Measurements from ENCODE around the gene ADCY5.

Gene ADCY5

GRCh38 chr3:123287051-123287961 is 161.6 kb downstream of the ADCY5 start:
- Histone ChIP-seq H3K4me1 (ENCODE audit: control insufficient read depth, insufficient read depth, low read length) (no peaks in the 10 kb centered on the region), H3K27ac (ENCODE audit: low read depth, low read length) (no peak overlapping the region), H3K36me3 (ENCODE audit: control insufficient read depth, insufficient read depth, low read length) (peaks cover 14% of the 10 kb centered on the region)

GRCh38 chr3:123286308-123287023 is 162.4 kb downstream of the ADCY5 start:
- no peak overlapping the region for H3K27ac ChIP-seq (ENCODE audit: low read depth, low read length)
- peaks cover 14% of the 10 kb centered on the region for H3K36me3 ChIP-seq (ENCODE audit: control insufficient read depth, insufficient read depth, low read length)
- no peaks in the 10 kb centered on the region for H3K4me1 ChIP-seq (ENCODE audit: control insufficient read depth, insufficient read depth, low read length)
- no peak overlapping the region for H3K9ac ChIP-seq (ENCODE audit: low read length)
- no peak overlapping the region for H3K4me3 ChIP-seq (ENCODE audit: low read length)
- H3K27me3 ChIP-seq (ENCODE audit: control insufficient read depth, insufficient read depth, low read length), result no peaks in the 10 kb centered on the region

More at GRCh38 chr3:123287051-123287961, 161.6 kb downstream of the ADCY5 start:
- Histone ChIP-seq H3K9ac (ENCODE audit: low read length) (no peak overlapping the region), H3K4me3 (ENCODE audit: low read length) (no peak overlapping the region), H3K27me3 (ENCODE audit: control insufficient read depth, insufficient read depth, low read length) (no peaks in the 10 kb centered on the region)

GRCh38 chr3:123285931-123286307 is 163.0 kb downstream of the ADCY5 start:
- Histone ChIP-seq H3K9ac (ENCODE audit: low read length) (no peak overlapping the region), H3K27me3 (ENCODE audit: control insufficient read depth, insufficient read depth, low read length) (no peaks in the 10 kb centered on the region), H3K27ac (ENCODE audit: low read depth, low read length) (no peak overlapping the region), H3K36me3 (ENCODE audit: control insufficient read depth, insufficient read depth, low read length) (peaks cover 14% of the 10 kb centered on the region), H3K4me1 (ENCODE audit: control insufficient read depth, insufficient read depth, low read length) (no peaks in the 10 kb centered on the region), H3K4me3 (ENCODE audit: low read length) (no peak overlapping the region)

- peaks cover 14% of the 10 kb centered on the region for H3K36me3 ChIP-seq (ENCODE audit: control insufficient read depth, insufficient read depth, low read length)
These were observed 163.4 kb downstream of the ADCY5 start for GRCh38 chr3:123285479-123285878.

GRCh38 chr3:123285066-123285465 is 163.8 kb downstream of the ADCY5 start:
- H3K4me3 ChIP-seq (ENCODE audit: low read length), result no peak overlapping the region
- peaks cover 11% of the 10 kb centered on the region for H3K36me3 ChIP-seq (ENCODE audit: control insufficient read depth, insufficient read depth, low read length)
- no peak overlapping the region for H3K27ac ChIP-seq (ENCODE audit: low read depth, low read length)
- no peaks in the 10 kb centered on the region for H3K27me3 ChIP-seq (ENCODE audit: control insufficient read depth, insufficient read depth, low read length)
- no peak overlapping the region for H3K9ac ChIP-seq (ENCODE audit: low read length)
- no peaks in the 10 kb centered on the region for H3K4me1 ChIP-seq (ENCODE audit: control insufficient read depth, insufficient read depth, low read length)

More at GRCh38 chr3:123285479-123285878, 163.4 kb downstream of the ADCY5 start:
- Histone ChIP-seq H3K27me3 (ENCODE audit: control insufficient read depth, insufficient read depth, low read length) (no peaks in the 10 kb centered on the region), H3K27ac (ENCODE audit: low read depth, low read length) (no peak overlapping the region), H3K4me3 (ENCODE audit: low read length) (no peak overlapping the region), H3K9ac (ENCODE audit: low read length) (no peak overlapping the region), H3K4me1 (ENCODE audit: control insufficient read depth, insufficient read depth, low read length) (no peaks in the 10 kb centered on the region)

GRCh38 chr3:123284399-123285010 is 164.4 kb downstream of the ADCY5 start:
- no peaks in the 10 kb centered on the region for H3K27me3 ChIP-seq (ENCODE audit: control insufficient read depth, insufficient read depth, low read length)
- peaks cover 10% of the 10 kb centered on the region for H3K36me3 ChIP-seq (ENCODE audit: control insufficient read depth, insufficient read depth, low read length)

GRCh38 chr3:123283657-123284398 is 165.1 kb downstream of the ADCY5 start:
- H3K4me3 ChIP-seq (ENCODE audit: low read length), result no peak overlapping the region
- H3K4me1 ChIP-seq (ENCODE audit: control insufficient read depth, insufficient read depth, low read length), result no peaks in the 10 kb centered on the region
- H3K27me3 ChIP-seq (ENCODE audit: control insufficient read depth, insufficient read depth, low read length), result no peaks in the 10 kb centered on the region
- peaks cover 10% of the 10 kb centered on the region for H3K36me3 ChIP-seq (ENCODE audit: control insufficient read depth, insufficient read depth, low read length)
- no peak overlapping the region for H3K9ac ChIP-seq (ENCODE audit: low read length)
- H3K27ac ChIP-seq (ENCODE audit: low read depth, low read length), result no peak overlapping the region

More at GRCh38 chr3:123284399-123285010, 164.4 kb downstream of the ADCY5 start:
- Histone ChIP-seq H3K4me3 (ENCODE audit: low read length) (no peak overlapping the region), H3K4me1 (ENCODE audit: control insufficient read depth, insufficient read depth, low read length) (no peaks in the 10 kb centered on the region), H3K27ac (ENCODE audit: low read depth, low read length) (no peak overlapping the region), H3K9ac (ENCODE audit: low read length) (no peak overlapping the region)

GRCh38 chr3:123283074-123283473 is 165.8 kb downstream of the ADCY5 start:
- Histone ChIP-seq H3K27ac (ENCODE audit: low read depth, low read length) (no peak overlapping the region), H3K36me3 (ENCODE audit: control insufficient read depth, insufficient read depth, low read length) (peaks cover 10% of the 10 kb centered on the region), H3K27me3 (ENCODE audit: control insufficient read depth, insufficient read depth, low read length) (no peaks in the 10 kb centered on the region), H3K4me1 (ENCODE audit: control insufficient read depth, insufficient read depth, low read length) (no peaks in the 10 kb centered on the region), H3K9ac (ENCODE audit: low read length) (no peak overlapping the region), H3K4me3 (ENCODE audit: low read length) (no peak overlapping the region)

GRCh38 chr3:123282461-123282860 is 166.4 kb downstream of the ADCY5 start:
- Histone ChIP-seq H3K27me3 (ENCODE audit: control insufficient read depth, insufficient read depth, low read length) (no peaks in the 10 kb centered on the region), H3K4me1 (ENCODE audit: control insufficient read depth, insufficient read depth, low read length) (no peaks in the 10 kb centered on the region), H3K4me3 (ENCODE audit: low read length) (no peak overlapping the region), H3K9ac (ENCODE audit: low read length) (no peak overlapping the region), H3K27ac (ENCODE audit: low read depth, low read length) (no peak overlapping the region), H3K36me3 (ENCODE audit: control insufficient read depth, insufficient read depth, low read length) (peaks cover 10% of the 10 kb centered on the region)

GRCh38 chr3:123281929-123282328 is 167.0 kb downstream of the ADCY5 start:
- Histone ChIP-seq H3K4me1 (ENCODE audit: control insufficient read depth, insufficient read depth, low read length) (no peaks in the 10 kb centered on the region), H3K27ac (ENCODE audit: low read depth, low read length) (no peak overlapping the region), H3K27me3 (ENCODE audit: control insufficient read depth, insufficient read depth, low read length) (no peaks in the 10 kb centered on the region), H3K36me3 (ENCODE audit: control insufficient read depth, insufficient read depth, low read length) (peaks cover 10% of the 10 kb centered on the region), H3K4me3 (ENCODE audit: low read length) (no peak overlapping the region), H3K9ac (ENCODE audit: low read length) (no peak overlapping the region)

- Histone ChIP-seq H3K36me3 (ENCODE audit: control insufficient read depth, insufficient read depth, low read length) (peaks cover 10% of the 10 kb centered on the region), H3K9ac (ENCODE audit: low read length) (no peak overlapping the region), H3K27me3 (ENCODE audit: control insufficient read depth, insufficient read depth, low read length) (no peaks in the 10 kb centered on the region), H3K4me3 (ENCODE audit: low read length) (no peak overlapping the region), H3K4me1 (ENCODE audit: control insufficient read depth, insufficient read depth, low read length) (no peaks in the 10 kb centered on the region), H3K27ac (ENCODE audit: low read depth, low read length) (no peak overlapping the region)
These were observed 167.5 kb downstream of the ADCY5 start for GRCh38 chr3:123281406-123281805.

GRCh38 chr3:123279121-123279520 is 169.8 kb downstream of the ADCY5 start:
- peaks cover 2% of the 10 kb centered on the region for H3K36me3 ChIP-seq (ENCODE audit: control insufficient read depth, insufficient read depth, low read length)
- no peaks in the 10 kb centered on the region for H3K27me3 ChIP-seq (ENCODE audit: control insufficient read depth, insufficient read depth, low read length)
- no peak overlapping the region for H3K27ac ChIP-seq (ENCODE audit: low read depth, low read length)
- no peak overlapping the region for H3K4me3 ChIP-seq (ENCODE audit: low read length)
- no peak overlapping the region for H3K9ac ChIP-seq (ENCODE audit: low read length)
- no peaks in the 10 kb centered on the region for H3K4me1 ChIP-seq (ENCODE audit: control insufficient read depth, insufficient read depth, low read length)
